ENCODE data around the gene STX16. TPM values are rescaled to one million over a fixed set of nuclear protein-coding genes. Genes with fewer than 3 reads are reported as not detected.

STX16 gene
- total and polyA plus RNA-seq, 7 donors, result 14.6 to 126 (median 43.8) TPM

GRCh38 chr20:58613061-58613854 lies 37.8 kb upstream of the STX16 start:
- Histone ChIP-seq H3K27me3 (no peaks in the 10 kb centered on the region), H3K4me1 (peaks cover 0 to 17% (median 14%) of the 10 kb centered on the region in 4 donors), H3K4me3 (no peak overlapping the region), H3K36me3 (no peaks in the 10 kb centered on the region), H3K27ac (no peak overlapping the region), H3K9me3 (no peaks in the 10 kb centered on the region)
- no peak for DNase-seq
- TF ChIP-seq POLR2AphosphoS5 (IDR thresholded peaks at IDR 0.05) (no peak), EP300 (IDR thresholded peaks at IDR 0.05) (no peak), CTCF (IDR thresholded peaks at IDR 0.05) (no peak), POLR2A (IDR thresholded peaks at IDR 0.05) (no peak)
- 94% methylated on average over 17 of the region's 17 CpGs for WGBS, 2 donors
- intact Hi-C loops (cut with DNase I), result no loop called here

- intact Hi-C loops (cut with DNase I), result no loop called here
- Histone ChIP-seq H3K36me3 (no peaks in the 10 kb centered on the region), H3K9me3 (no peaks in the 10 kb centered on the region), H3K4me1 (peaks cover 0 to 27% (median 20%) of the 10 kb centered on the region in 4 donors), H3K4me3 (no peak overlapping the region), H3K27ac (no peak overlapping the region), H3K27me3 (no peaks in the 10 kb centered on the region)
- 94 to 95% methylated on average over 14 of the region's 14 CpGs for WGBS, 2 donors
- no peak for DNase-seq
- no peak for TF ChIP-seq CTCF (IDR thresholded peaks at IDR 0.05)
- TF ChIP-seq POLR2A (IDR thresholded peaks at IDR 0.05), result no peak
- no peak for TF ChIP-seq POLR2AphosphoS5 (IDR thresholded peaks at IDR 0.05)
- TF ChIP-seq EP300 (IDR thresholded peaks at IDR 0.05), result no peak
These were observed 36.7 kb upstream of the STX16 start for GRCh38 chr20:58614366-58614765.

- intact Hi-C loops (cut with DNase I), result no loop called here
- no peak for TF ChIP-seq POLR2A (IDR thresholded peaks at IDR 0.05)
- no peak for TF ChIP-seq POLR2AphosphoS5 (IDR thresholded peaks at IDR 0.05)
- no peak for TF ChIP-seq CTCF (IDR thresholded peaks at IDR 0.05)
- TF ChIP-seq EP300 (IDR thresholded peaks at IDR 0.05), result no peak
- DNase-seq, result no peak
- Histone ChIP-seq H3K4me3 (no peak overlapping the region), H3K27me3 (no peaks in the 10 kb centered on the region), H3K4me1 (peaks cover 0 to 27% (median 20%) of the 10 kb centered on the region in 4 donors), H3K36me3 (no peaks in the 10 kb centered on the region), H3K9me3 (no peaks in the 10 kb centered on the region), H3K27ac (no peak overlapping the region)
- 87 to 92% methylated on average over 22 of the region's 22 CpGs for WGBS, 2 donors
These were observed 35.9 kb upstream of the STX16 start for GRCh38 chr20:58614984-58615760.

- Histone ChIP-seq H3K9me3 (no peaks in the 10 kb centered on the region), H3K27me3 (no peaks in the 10 kb centered on the region), H3K4me1 (peaks cover 0 to 23% (median 16%) of the 10 kb centered on the region in 4 donors), H3K27ac (no peak overlapping the region), H3K4me3 (no peak overlapping the region), H3K36me3 (no peaks in the 10 kb centered on the region)
- 87 to 92% methylated on average over 7 of the region's 7 CpGs for WGBS, 2 donors
- no peak for DNase-seq
- TF ChIP-seq EP300 (IDR thresholded peaks at IDR 0.05), result no peak
- no peak for TF ChIP-seq POLR2AphosphoS5 (IDR thresholded peaks at IDR 0.05)
- no peak for TF ChIP-seq POLR2A (IDR thresholded peaks at IDR 0.05)
- no peak for TF ChIP-seq CTCF (IDR thresholded peaks at IDR 0.05)
- intact Hi-C loops (cut with DNase I), result no loop called here
These were observed 34.7 kb upstream of the STX16 start for GRCh38 chr20:58616411-58616810.

All from sigmoid colon (tissue), 7 donors.